HUES64 (cell line): ENCODE data around the gene SELENOS.

ENCODE experiments used
- H3K27ac ChIP-seq: 2 replicates; pipeline ENCODE4 v1.7.0; 2013; ENCODE audit warnings: low read depth, low read length, inconsistent platforms
- H3K27me3 ChIP-seq: 2 replicates; pipeline ENCODE4 v1.6.1; 2013; ENCODE audit warnings: mild to moderate bottlenecking, low read length; ENCODE audit not compliant: insufficient read depth
- H3K36me3 ChIP-seq: 2 replicates; pipeline ENCODE4 v1.6.1; 2013; ENCODE audit warnings: mild to moderate bottlenecking, low read length; ENCODE audit not compliant: insufficient read depth
- H3K4me1 ChIP-seq: 2 replicates; pipeline ENCODE4 v1.6.1; 2013; ENCODE audit warnings: mild to moderate bottlenecking, low read length, moderate library complexity; ENCODE audit not compliant: insufficient read depth
- H3K4me3 ChIP-seq: 2 replicates; pipeline ENCODE4 v1.5.1; 2013; ENCODE audit warnings: mild to moderate bottlenecking, low read length, moderate library complexity
- H3K9ac ChIP-seq: 2 replicates; pipeline ENCODE4 v1.6.1; 2013; ENCODE audit warnings: mild to moderate bottlenecking, low read depth, low read length
- H3K9me3 ChIP-seq: 2 replicates; pipeline ENCODE4 v1.6.1; 2013; ENCODE audit warnings: low read depth, low read length; ENCODE audit not compliant: insufficient read depth
- WGBS: fragments of 150-250, 120-280 bp; methylation state at CpG from one replicate; pipeline ENCODE4 v1.1.7; 2013; ENCODE audit warnings: missing lambda C conversion rate; 5-methylcytosine and 5-hydroxymethylcytosine counted together

The SELENOS gene

GRCh38 chr15:101228313-101228712 is 49.0 kb downstream of the SELENOS start:
- no peaks in the 10 kb centered on the region for H3K27me3 ChIP-seq
- no peak overlapping the region for H3K4me3 ChIP-seq
- H3K27ac ChIP-seq, result no peak overlapping the region
- no peak overlapping the region for H3K9ac ChIP-seq
- H3K36me3 ChIP-seq, result peaks cover 56% of the 10 kb centered on the region
- H3K9me3 ChIP-seq, result no peaks in the 10 kb centered on the region
- H3K4me1 ChIP-seq, result peaks cover 3% of the 10 kb centered on the region; the same call in 1 of the 2 replicates

GRCh38 chr15:101225658-101226057 is 51.6 kb downstream of the SELENOS start:
- H3K27me3 ChIP-seq, result no peaks in the 10 kb centered on the region
- no peak overlapping the region for H3K27ac ChIP-seq
- WGBS, result over 99% methylated on average over 5 of the region's 5 CpGs
- H3K9me3 ChIP-seq, result no peaks in the 10 kb centered on the region
- no peak overlapping the region for H3K9ac ChIP-seq
- H3K4me1 ChIP-seq, result peaks cover 9% of the 10 kb centered on the region
- peaks cover 30% of the 10 kb centered on the region for H3K36me3 ChIP-seq
- H3K4me3 ChIP-seq, result no peak overlapping the region
